Erythroblast (primary cell): ENCODE results near the gene EZH2.

Experiments used
- DNase-seq, 2 experiments: peaks; one replicate each; lab custom pipeline; 2025; lab: John Stamatoyannopoulos, UW
- GATA1 ChIP-seq: IDR thresholded peaks from 2 replicates; pipeline ENCODE4 v1.6.1; 2011; ENCODE audit warnings: low read depth, mild to moderate bottlenecking, control low read depth, low read length, moderate library complexity
- POLR2A ChIP-seq: IDR thresholded peaks from 2 replicates; pipeline ENCODE4 v1.6.1; 2011; ENCODE audit warnings: mild to moderate bottlenecking, low read length

Gene EZH2

DNA sequence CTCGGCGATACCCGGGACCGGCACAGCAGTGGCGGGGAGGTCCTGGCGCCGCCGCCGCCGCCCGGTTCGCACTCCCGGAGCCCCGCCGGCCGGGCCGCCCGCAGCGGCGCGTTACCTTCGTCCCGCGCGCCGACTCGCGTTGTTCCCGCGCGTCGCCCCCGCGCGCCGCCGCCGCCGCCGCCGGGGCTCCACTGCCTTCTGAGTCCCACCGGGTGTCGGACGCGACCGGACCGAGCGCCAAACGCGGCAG is at the start of gene EZH2:
TSS of gene EZH2 (minus strand) at position 243 of the 250 bp plus-strand sequence. CDS start 36,993 bp downstream, outside the sequence.
- DNase-seq, result no peak
- no peak for TF ChIP-seq POLR2A
- no peak for TF ChIP-seq GATA1

DNA sequence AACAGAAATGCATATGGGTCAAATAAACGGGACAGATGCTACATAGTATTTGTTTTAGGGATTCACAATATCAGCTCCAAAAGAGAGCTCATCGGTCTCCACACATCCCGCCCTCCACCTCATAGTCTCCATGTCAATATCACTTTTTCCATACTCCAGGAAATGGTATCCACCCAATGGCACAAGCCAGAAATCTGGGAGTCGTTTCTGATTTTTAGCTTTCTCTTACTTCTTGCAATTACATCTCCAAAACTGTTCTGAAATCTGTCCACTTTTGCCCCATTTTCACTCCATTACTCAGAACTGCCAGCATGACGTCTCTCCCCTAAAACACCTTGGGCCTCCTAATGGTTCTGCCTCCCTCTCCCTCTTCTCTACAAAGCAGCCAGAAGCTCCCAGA is 47.4 kb upstream of the EZH2 start:
- no peak for TF ChIP-seq POLR2A
- TF ChIP-seq GATA1, result no peak
- DNase-seq, result no peak

DNA sequence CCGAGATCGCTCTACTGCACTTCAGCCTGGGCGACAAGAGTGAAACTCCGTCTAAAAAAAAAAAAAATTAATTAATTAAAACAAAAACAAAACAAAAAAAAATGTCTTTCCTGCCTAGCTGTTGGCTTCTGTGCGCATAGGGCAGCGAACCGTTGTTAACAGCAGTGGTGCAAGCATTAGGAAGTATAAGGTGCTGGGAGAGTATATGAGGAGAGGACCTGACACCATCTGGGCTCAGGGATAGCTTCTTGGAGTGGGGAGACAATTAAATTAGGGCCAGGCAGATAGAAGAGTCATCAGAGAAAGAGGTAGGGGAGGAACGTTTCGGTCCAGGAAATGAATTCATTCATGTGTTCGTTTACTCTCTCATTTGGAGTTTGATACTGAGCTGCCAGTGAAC is 46.2 kb upstream of the EZH2 start:
- TF ChIP-seq GATA1 (no peak), POLR2A (no peak)
- no peak for DNase-seq

DNA sequence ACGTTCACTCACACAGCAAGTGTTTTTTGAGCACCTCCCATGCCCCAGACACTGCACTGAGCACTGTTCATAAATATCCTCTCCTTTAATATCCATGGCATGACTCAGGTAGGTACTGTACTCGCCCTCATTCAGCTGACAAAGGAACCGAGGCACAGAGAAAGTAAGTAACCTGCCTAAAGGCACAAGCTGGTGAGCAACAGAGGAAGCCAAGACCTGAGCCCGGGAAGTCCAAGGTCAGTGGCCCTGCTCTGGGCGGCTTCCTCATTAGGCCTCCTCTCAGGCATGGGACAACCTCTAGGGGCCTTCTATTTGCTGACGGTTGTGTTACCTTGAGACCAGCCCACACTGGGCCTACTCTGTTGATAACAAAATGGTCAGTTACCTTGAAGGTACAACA is 45.1 kb upstream of the EZH2 start:
- TF ChIP-seq POLR2A (no peak), GATA1 (no peak)
- no peak for DNase-seq

DNA sequence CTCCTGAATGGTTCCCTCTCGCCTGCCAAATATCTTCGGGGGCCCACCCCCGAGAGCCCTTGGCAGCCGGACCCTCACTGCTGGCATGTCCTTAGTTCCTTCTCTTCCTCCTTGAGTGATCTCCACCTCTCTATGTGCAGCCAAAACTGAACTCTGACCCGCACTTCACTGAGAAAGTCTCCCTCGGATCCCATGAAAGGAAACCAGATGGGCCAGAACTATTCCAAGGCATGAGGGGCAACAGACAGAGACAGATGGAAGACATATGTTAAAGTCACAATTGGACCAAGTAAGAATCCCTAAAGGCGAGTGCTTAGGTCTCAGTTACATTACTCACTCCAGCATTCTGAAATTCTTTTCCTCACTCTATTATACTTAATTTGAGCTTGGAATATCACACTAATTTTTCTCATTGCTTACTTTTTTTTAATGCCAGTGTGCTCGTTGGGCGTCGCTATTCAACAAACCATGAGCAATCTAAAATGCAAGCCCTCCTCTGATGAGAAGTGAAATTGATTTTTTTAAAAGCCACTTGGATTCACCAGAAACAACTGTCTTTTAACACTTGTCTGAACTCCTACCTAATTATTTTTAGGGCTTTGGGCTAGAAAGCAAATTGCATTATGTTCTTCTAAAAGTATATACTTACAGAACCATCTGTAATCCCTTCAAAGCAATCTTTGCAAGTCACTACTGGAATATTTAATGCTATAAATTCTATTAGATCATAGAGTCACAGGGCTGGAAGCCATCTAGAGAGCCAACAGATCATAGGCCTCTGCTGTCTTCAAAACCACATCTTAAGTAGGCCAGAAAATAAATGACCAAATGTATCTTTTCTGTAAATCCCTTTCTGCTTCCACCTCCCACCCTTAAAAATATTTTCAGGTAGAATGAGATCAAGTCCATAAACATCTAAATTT is 43.3 kb upstream of the EZH2 start:
- TF ChIP-seq POLR2A (no peak), GATA1 (no peak)

DNA sequence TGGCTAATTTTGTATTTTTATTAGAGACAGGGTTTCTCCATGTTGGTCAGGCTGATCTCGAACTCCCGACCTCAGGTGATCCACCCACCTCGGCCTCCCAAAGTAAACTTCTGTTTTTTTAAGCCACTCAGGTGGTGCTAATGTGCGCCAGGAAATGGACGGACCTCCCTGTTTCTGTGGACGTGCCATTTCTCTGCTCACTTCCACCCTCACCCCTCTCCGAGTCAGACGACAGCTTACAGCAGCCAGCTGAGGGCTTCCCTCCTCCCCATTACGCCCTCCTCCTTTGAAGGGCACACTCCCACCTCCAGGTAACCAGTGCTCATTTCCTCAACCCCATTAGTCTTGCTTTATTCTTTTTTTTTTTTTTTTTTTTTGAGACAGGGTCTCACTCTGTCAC is 41.7 kb upstream of the EZH2 start:
- TF ChIP-seq GATA1, result no peak
- no peak for TF ChIP-seq POLR2A
- no peak for DNase-seq

More for the DNA sequence above, 43.3 kb upstream of the EZH2 start:
- DNase-seq, result no peak

DNA sequence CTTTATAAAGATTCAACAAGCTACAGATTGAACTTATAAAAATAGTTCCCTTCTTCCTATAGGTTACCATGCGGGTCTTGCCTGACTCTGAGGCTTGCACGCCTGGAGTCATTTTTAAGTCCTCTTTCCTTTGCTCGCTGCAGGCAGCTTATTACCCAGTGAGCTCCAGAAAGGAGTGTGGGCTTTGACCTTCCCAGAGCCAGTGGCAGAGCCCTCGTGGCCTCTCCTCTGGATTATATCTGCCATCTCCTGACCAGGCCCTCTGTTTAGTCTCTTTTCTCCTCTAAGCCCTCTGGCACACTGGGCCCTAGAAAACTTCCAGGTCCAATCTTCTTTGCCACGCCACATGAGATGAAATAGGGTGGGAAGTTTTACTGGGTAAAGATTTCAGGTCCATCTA is 39.9 kb upstream of the EZH2 start:
- no peak for DNase-seq
- TF ChIP-seq GATA1 (no peak), POLR2A (no peak)

DNA sequence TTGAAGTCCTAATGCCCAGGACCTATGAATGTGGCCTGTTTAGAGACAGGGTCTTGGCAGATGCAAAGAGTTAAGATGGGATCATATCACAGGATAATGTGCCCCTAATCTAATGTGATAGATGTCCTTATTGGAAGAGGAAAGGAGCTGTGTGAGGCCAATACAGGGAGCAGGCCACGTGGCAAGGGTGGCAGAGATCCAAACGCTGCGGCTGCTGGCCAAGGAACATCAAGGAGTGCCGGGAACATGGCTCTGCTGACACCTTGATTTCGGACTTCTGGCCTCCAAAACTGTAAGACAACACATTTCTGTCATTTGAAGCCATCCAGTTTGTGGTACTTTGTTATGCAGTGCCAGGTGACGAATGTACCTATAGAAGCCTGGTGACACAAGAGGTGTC is 37.7 kb upstream of the EZH2 start:
- no peak for TF ChIP-seq POLR2A
- TF ChIP-seq GATA1, result no peak
- DNase-seq, result no peak

DNA sequence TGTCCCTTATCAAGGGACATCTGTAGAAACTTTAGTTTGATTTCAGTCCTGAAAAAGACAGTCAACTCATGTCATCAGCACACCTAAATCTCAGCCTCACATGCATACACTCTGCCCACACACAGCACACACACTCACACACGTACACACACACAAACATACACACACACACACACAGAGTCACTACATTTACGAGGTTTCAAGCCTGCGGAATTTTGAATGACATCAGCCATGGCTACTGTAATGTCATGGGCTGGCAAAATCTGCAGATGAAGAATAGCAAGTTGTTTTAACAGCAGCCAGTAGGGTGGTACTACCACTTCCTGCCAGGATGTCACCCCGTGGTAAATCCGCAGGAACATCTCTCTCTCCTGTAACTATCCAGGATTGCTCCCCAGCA is 37.1 kb upstream of the EZH2 start:
- no peak for DNase-seq
- TF ChIP-seq GATA1 (no peak), POLR2A (no peak)

DNA sequence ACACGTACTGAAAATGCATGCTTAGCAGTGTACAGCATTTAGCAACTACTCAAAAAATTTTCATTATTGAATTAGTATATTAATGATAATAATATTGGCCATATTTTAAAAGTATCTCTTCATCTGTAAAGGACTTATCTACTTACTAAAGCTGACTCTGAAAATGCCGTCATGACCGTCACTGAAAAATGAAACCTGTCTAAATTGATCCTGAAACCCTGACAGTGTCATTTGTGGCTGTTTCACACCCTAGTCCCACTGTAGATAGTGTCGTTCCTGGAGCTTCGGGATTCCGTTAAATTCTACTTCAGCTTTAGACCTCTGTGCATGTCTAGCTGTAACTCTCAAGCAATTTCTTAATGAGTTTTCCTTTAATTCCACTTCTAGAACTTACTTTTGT is 35.8 kb upstream of the EZH2 start:
- TF ChIP-seq POLR2A (no peak), GATA1 (no peak)
- no peak for DNase-seq

DNA sequence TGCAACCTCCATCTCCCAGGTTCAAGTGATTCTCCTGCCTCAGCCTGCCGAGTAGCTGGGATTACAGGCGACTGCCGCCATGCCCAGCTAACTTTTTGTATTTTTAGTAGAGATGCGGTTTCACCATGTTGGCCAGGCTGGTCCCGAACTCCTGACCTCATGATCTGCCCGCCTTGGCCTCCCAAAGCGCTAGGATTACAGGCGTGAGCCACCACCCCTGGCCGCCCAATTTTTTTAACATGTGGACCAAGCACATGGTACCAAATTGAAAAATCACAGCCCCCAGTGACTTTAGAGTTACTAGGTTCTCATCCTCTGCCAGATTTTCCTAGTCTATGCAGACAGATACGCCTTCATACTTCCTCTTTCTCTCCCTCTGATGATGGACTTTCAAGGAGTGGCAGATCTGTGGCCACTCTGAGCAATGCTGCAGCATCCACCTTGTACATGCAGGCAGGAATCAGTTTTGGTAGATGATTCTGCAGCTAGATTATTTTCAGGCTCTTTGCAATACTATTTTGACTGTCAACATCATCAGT is 34.0 kb upstream of the EZH2 start:
- DNase-seq, result no peak
- TF ChIP-seq POLR2A (no peak), GATA1 (no peak)

DNA sequence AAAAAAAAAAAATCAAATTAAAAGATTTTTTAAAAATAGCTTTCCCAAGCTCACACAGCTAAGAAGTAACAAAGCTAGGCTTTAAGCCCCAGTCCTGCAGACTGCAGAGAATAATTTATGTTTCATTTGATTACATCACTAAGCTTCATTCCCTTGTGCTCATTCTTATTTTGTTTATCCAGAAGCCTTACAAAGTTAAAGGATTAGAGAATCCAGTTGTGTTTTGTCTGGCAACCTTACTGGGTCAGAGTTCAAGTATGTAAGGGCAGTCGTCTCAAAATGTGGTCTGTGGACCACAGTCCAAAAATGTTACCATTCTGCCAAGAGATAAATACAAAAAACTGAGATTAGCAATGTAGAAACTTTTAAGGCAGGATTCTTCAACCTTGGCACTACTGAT is 32.1 kb upstream of the EZH2 start:
- no peak for DNase-seq
- TF ChIP-seq POLR2A, result no peak
- no peak for TF ChIP-seq GATA1

DNA sequence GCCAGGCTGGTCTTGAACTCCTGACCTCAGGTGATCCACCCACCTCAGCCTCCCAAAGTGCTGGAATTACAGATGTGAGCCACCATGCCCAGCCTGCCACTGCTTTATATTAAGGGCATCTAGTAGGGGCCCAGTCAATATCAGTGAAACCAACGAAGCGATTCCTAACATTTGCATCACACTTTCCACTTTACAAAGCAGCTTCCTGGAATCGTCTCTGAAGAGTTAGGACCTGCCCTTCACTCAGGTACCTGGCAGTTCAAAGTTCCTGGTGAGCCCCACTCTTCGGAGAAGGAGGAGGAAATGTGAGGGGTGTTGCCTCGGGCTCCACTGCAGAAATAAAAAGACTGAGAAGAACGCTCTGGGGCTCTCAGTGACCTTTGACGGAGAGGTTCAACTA is 31.1 kb upstream of the EZH2 start:
- no peak for TF ChIP-seq GATA1
- no peak for TF ChIP-seq POLR2A
- no peak for DNase-seq

DNA sequence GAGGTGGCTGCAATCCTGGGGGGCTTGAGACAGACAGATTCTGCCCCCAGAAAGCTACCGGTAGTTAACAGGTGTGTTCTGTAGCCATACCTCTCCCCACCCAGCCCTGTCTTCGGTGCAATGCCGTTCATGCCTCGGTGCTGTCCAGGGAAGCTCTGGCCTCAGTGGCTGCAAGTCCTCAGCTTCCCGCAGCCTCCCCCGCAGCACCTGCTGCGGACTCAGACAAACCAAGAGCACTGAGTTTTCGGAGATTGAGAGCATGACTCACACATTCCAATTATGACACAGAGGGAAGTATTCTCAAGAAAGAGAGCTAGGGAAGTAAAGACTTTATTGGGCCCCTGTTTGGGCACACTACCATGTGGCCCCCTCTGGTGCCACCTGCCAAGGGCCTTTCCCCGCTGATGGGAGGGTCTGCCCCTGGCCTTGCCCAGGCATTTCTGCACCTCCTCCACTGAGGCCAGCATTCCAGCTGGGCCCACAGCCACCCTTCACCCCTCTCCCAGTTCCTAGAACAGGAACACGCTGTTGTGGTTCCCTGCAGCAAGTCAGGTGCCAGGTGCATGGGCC is 30.2 kb upstream of the EZH2 start:
- no peak for TF ChIP-seq GATA1
- no peak for DNase-seq
